ENCODE measurements around the gene DUSP23. TPM values are rescaled to one million over a fixed set of nuclear protein-coding genes. Genes with fewer than 3 reads are reported as not detected.
A peak's percentile ranks its signal among the peaks of the same experiment; 100 is the strongest.

Gene DUSP23
- 100 to 1,000 TPM in 2 of 4 donors, 10 to 100 TPM in 2; 97.3 to 183 (median 99.9) TPM for total RNA-seq

GRCh38 chr1:159780583-159781582 lies at the start of gene DUSP23:
Gene DUSP23, plus strand, starts transcription at chr1:159780962. Its CDS starts 139 bp downstream, at chr1:159781101.
- intact Hi-C loops (cut with DNase I) = loop anchor here (5.0 kb wide), 2 partner anchors 106 to 251 kb away; partner anchors contain the start of gene PIGM

GRCh38 chr1:159737238-159737916 lies 43.4 kb upstream of the DUSP23 start:
- H3K4me3 ChIP-seq (replicated peaks in 1 of 3) = no peak overlapping the region
- intact Hi-C loops (cut with DNase I) = no loop called here
- no peak overlapping the region for H3K27ac ChIP-seq
- H3K36me3 ChIP-seq = no peaks in the 10 kb centered on the region
- no peak for DNase-seq
- no peaks in the 10 kb centered on the region for H3K9me3 ChIP-seq
- H3K4me1 ChIP-seq = no peaks in the 10 kb centered on the region
- WGBS, 2 donors = 78 to 81% methylated on average over 4 of the region's 4 CpGs
- no peaks in the 10 kb centered on the region for H3K27me3 ChIP-seq
- TF ChIP-seq POLR2A (IDR thresholded peaks at IDR 0.05) (no peak), CTCF (IDR thresholded peaks at IDR 0.05) (no peak)

More at GRCh38 chr1:159780583-159781582, at the start of gene DUSP23:
- peak; percentile 98 for DNase-seq
- Histone ChIP-seq H3K4me1 (peaks cover 4 to 8% of the 10 kb centered on the region in 2 donors), H3K9me3 (no peaks in the 10 kb centered on the region), H3K36me3 (no peaks in the 10 kb centered on the region), H3K27me3 (no peaks in the 10 kb centered on the region), H3K27ac (peak within 1 kb of the TSS; percentile 36 to 83 (median 64)), H3K4me3 (replicated peaks in 1 of 3) (peak within 1 kb of the TSS; percentile 80 to 93 (median 90))
- WGBS, 2 donors = 1 to 3% methylated on average over 33 to 49 of the region's 88 CpGs
- TF ChIP-seq CTCF (IDR thresholded peaks at IDR 0.05) (peak; percentile 78 to 99 (median 96)), POLR2A (IDR thresholded peaks at IDR 0.05) (peak; percentile 48 to 87)

GRCh38 chr1:159743651-159744410 lies 36.9 kb upstream of the DUSP23 start:
- intact Hi-C loops (cut with DNase I) = no loop called here
- 80 to 88% methylated on average over 5 of the region's 5 CpGs for WGBS, 2 donors
- Histone ChIP-seq H3K4me1 (no peaks in the 10 kb centered on the region), H3K27ac (no peak overlapping the region), H3K27me3 (no peaks in the 10 kb centered on the region), H3K9me3 (no peaks in the 10 kb centered on the region), H3K4me3 (replicated peaks in 1 of 3) (no peak overlapping the region), H3K36me3 (no peaks in the 10 kb centered on the region)
- TF ChIP-seq CTCF (IDR thresholded peaks at IDR 0.05) (no peak), POLR2A (IDR thresholded peaks at IDR 0.05) (no peak)
- no peak for DNase-seq

- intact Hi-C loops (cut with DNase I) = no loop called here
- Histone ChIP-seq H3K4me1 (no peaks in the 10 kb centered on the region), H3K27ac (no peak overlapping the region), H3K4me3 (replicated peaks in 1 of 3) (no peak overlapping the region), H3K36me3 (no peaks in the 10 kb centered on the region), H3K9me3 (no peaks in the 10 kb centered on the region), H3K27me3 (no peaks in the 10 kb centered on the region)
- 56 to 73% methylated on average over 3 of the region's 3 CpGs for WGBS, 2 donors
- no peak for DNase-seq
- TF ChIP-seq POLR2A (IDR thresholded peaks at IDR 0.05) (no peak), CTCF (IDR thresholded peaks at IDR 0.05) (no peak)
These were observed 34.1 kb upstream of the DUSP23 start for GRCh38 chr1:159746666-159747065.

Data from thyroid gland (tissue), 4 donors.